ENCODE results near the gene RAD9A. TPM values are rescaled to one million over a fixed set of nuclear protein-coding genes. Genes with fewer than 3 reads are reported as not detected.

The RAD9A gene
- total and polyA plus RNA-seq, 2 of the 4 experiments (the other 2 are of a cell fraction) = 2.0 to 10.3 TPM

DNA sequence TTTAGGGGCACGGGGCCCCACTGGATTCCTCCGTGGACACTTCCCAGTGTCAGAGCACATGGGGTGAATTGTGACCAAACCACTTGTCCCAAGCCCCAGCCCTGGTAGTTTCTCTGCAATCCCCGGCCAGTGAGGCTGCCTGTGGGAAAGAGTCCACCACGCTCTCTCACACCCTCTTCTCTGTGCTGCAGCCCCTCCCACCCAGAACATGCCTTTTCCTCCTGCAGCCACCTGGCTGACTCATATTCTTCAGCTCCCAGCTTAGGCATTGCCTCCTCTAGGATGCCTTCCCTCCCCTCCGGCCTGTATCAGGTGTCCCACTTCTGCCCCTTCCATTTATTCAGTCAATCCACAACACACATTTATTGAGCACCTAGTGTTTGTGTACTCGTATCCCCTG is 31.1 kb downstream of the RAD9A start:
- no peak overlapping the region for H2AK9ac ChIP-seq (replicated peaks; ENCODE audit: low read depth, low read length, poor library complexity)
- H3K9me1 ChIP-seq (ENCODE audit: insufficient read depth, low read length) = peaks cover 5% of the 10 kb centered on the region
- no peak overlapping the region for H3K23ac ChIP-seq (ENCODE audit: low read depth, low read length)
- H4K8ac ChIP-seq (ENCODE audit: low read depth in 2 of 2, low read length in 2 of 2) = no peak overlapping the region
- H4K20me1 ChIP-seq (ENCODE audit: insufficient read depth, low read length) = no peaks in the 10 kb centered on the region
- no peak overlapping the region for H3K27ac ChIP-seq (ENCODE audit: insufficient read depth, low read length)
- H3K4me3 ChIP-seq (ENCODE audit: insufficient read depth, low read depth, low read length) = no peak overlapping the region
- DNase-seq (no peak), ATAC-seq (ENCODE audit: low read depth) (no peak)
- no peaks in the 10 kb centered on the region for H3K36me3 ChIP-seq (ENCODE audit: control insufficient read depth, insufficient read depth, low read length)
- no peak overlapping the region for H2AK5ac ChIP-seq (ENCODE audit: low read depth, low read length)
- intact Hi-C loops (cut with micrococcal nuclease) = loop anchor here (5.0 kb wide), 1 partner anchor 59 kb away; the partner anchor contains the start of gene AIP
- H3K4ac ChIP-seq (ENCODE audit: low read depth, low read length) = no peak overlapping the region
- WGBS, 2 experiments (ENCODE audit: extremely low coverage in 2 of 2, insufficient read length in 1 of 2) = 64% methylated on average over 4 of the region's 6 CpGs; no CpG with 5 or more reads in 1 of the 2 experiments
- ChIA-PET CTCF (no interaction called here), POLR2A (ENCODE audit: unreplicated experiment) (no interaction called here)
- no peak overlapping the region for H2AFZ ChIP-seq (replicated peaks; ENCODE audit: low read length, poor library complexity)
- no peak overlapping the region for H3K14ac ChIP-seq (replicated peaks; ENCODE audit: low read depth, low read length)
- no peak overlapping the region for H3K9ac ChIP-seq (ENCODE audit: low read depth, low read length)
- no peak overlapping the region for H4K5ac ChIP-seq (ENCODE audit: low read depth, low read length)
- no peak overlapping the region for H4K91ac ChIP-seq (ENCODE audit: insufficient read depth, low read depth, low read length)
- H3K4me2 ChIP-seq (ENCODE audit: low read depth, low read length) = no peak overlapping the region
- dilution Hi-C loops (cut with HindIII; ENCODE audit: low sequenced_read_pairs, unreplicated experiment) = no loop called here
- in situ Hi-C loops (cut with MboI; ENCODE audit: low sequenced_read_pairs) = no loop called here
- H2BK120ac ChIP-seq (ENCODE audit: low read depth, low read length) = no peak overlapping the region
- H2BK5ac ChIP-seq (ENCODE audit: low read depth, low read length, poor library complexity, severe bottlenecking) = no peak overlapping the region
- TF ChIP-seq RFX5 (IDR thresholded peaks at IDR 0.05; ENCODE audit: low read depth, low read length) = no peak
- TF ChIP-seq, protein P1, sequence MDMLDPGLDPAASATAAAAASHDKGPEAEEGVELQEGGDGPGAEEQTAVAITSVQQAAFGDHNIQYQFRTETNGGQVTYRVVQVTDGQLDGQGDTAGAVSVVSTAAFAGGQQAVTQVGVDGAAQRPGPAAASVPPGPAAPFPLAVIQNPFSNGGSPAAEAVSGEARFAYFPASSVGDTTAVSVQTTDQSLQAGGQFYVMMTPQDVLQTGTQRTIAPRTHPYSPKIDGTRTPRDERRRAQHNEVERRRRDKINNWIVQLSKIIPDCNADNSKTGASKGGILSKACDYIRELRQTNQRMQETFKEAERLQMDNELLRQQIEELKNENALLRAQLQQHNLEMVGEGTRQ (IDR thresholded peaks at IDR 0.05; ENCODE audit: low read depth, low read length) = no peak
- no peak for TF ChIP-seq SMC3 (IDR thresholded peaks at IDR 0.05; ENCODE audit: low read depth, low read length)
- TF ChIP-seq CHD1 (IDR thresholded peaks at IDR 0.05; ENCODE audit: low read depth, low read length) = no peak
- TF ChIP-seq BHLHE40 (IDR thresholded peaks at IDR 0.05; ENCODE audit: low read depth, low read length) = no peak
- no peak for TF ChIP-seq RCOR1 (IDR thresholded peaks at IDR 0.05; ENCODE audit: insufficient replicate concordance, low read length)
- TF ChIP-seq MAZ (IDR thresholded peaks at IDR 0.05; ENCODE audit: borderline replicate concordance, low read depth, low read length) = no peak
- TF ChIP-seq CEBPB (IDR thresholded peaks at IDR 0.05; ENCODE audit: low read depth, low read length) = no peak
- no peak for TF ChIP-seq MXI1 (IDR thresholded peaks at IDR 0.05; ENCODE audit: borderline replicate concordance, low read depth, low read length)
- TF ChIP-seq NFE2L2 (IDR thresholded peaks at IDR 0.05; ENCODE audit: low read depth, low read length) = no peak
- no peaks in the 10 kb centered on the region for H3K9me3 ChIP-seq (ENCODE audit: control insufficient read depth, insufficient read depth, low read length)
- peaks cover 6% of the 10 kb centered on the region for H3K4me1 ChIP-seq (ENCODE audit: control insufficient read depth, insufficient read depth, low read length)
- peaks cover 0 to 4% of the 10 kb centered on the region in 2 experiments; a peak in 1 of 4 replicates for H3K79me1 ChIP-seq (ENCODE audit: low read depth in 1 of 2, low read length in 2 of 2)
- no peak overlapping the region for H3K18ac ChIP-seq (ENCODE audit: low read depth, low read length)
- no TSS peak for BruUV-seq (replicated peaks)
- no peaks in the 10 kb centered on the region for H3K27me3 ChIP-seq (ENCODE audit: control insufficient read depth, insufficient read depth, low read length)
- no peak overlapping the region for H3K56ac ChIP-seq (ENCODE audit: extremely low read depth, insufficient read depth, low read length)
- no peak overlapping the region for H2BK15ac ChIP-seq (ENCODE audit: low read depth, low read length)
- H2BK20ac ChIP-seq (ENCODE audit: low read depth, low read length) = no peak overlapping the region
